ENCODE results near the gene KBTBD6.
"Not testable (repeated sequence)": the region's sequence is repeated elsewhere in the genome, so short reads cannot be mapped to it uniquely, and the experiment has no call there.

KBTBD6 gene, protein sequence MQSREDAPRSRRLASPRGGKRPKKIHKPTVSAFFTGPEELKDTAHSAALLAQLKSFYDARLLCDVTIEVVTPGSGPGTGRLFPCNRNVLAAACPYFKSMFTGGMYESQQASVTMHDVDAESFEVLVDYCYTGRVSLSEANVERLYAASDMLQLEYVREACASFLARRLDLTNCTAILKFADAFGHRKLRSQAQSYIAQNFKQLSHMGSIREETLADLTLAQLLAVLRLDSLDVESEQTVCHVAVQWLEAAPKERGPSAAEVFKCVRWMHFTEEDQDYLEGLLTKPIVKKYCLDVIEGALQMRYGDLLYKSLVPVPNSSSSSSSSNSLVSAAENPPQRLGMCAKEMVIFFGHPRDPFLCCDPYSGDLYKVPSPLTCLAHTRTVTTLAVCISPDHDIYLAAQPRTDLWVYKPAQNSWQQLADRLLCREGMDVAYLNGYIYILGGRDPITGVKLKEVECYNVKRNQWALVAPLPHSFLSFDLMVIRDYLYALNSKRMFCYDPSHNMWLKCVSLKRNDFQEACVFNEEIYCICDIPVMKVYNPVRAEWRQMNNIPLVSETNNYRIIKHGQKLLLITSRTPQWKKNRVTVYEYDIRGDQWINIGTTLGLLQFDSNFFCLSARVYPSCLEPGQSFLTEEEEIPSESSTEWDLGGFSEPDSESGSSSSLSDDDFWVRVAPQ
- 20.7 to 31.2 (median 22.2) reads per million in 3 experiments for total RNA-seq

DNA sequence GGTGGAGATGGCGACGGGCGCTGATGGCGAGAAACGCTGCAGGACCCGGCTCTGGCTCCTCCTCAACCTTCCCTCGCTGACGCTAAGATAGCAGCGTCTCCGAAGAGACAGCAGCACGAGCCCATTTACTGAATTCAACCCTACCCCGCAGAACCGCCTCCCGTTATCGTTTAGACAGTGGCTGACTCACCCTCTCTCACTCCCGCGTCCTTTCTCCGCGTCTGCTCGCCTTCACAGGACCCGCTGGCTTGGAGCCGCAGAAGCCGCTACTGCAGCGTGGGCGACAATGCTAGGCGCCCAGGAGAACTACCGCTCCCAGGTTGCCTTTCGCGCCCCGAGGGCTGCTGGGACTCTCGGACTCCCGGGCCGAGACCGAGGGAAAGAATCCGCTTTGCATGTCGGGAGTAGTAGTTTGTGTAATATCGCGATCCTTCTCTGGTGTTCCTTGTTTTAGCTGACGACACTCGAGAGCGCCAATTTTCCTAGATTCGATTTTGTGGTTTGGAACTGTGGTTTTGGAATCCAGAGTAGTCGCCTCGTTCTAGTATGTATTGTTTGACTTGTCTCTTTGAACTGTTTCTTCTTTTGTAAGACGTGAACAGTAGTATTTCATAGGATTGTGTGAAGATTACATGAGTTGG lies at the start of gene KBTBD6:
Gene KBTBD6, minus strand, starts transcription at position 291 of the 641 bp plus-strand sequence. CDS start 291 bp downstream, outside the sequence.
- DNase-seq, result peak; percentile 89

DNA sequence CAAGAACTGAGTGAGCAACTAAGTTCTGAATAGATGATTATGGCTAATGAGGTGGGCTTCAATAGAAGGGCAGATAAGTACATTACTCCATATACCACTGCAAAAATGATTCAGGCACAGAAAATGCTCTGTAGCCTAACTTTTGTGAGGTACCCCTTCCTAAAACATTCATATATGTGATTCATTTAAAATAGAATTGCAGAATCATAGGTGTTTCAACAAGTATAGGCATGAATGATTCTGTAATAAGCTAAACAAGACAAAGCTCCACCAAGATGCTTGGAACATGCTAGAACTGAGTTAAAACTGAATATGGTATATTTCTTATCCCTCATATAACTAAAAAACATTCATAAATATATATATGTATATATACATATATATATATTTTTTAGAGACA lies 49.6 kb upstream of the KBTBD6 start:
- no peak for DNase-seq

DNA sequence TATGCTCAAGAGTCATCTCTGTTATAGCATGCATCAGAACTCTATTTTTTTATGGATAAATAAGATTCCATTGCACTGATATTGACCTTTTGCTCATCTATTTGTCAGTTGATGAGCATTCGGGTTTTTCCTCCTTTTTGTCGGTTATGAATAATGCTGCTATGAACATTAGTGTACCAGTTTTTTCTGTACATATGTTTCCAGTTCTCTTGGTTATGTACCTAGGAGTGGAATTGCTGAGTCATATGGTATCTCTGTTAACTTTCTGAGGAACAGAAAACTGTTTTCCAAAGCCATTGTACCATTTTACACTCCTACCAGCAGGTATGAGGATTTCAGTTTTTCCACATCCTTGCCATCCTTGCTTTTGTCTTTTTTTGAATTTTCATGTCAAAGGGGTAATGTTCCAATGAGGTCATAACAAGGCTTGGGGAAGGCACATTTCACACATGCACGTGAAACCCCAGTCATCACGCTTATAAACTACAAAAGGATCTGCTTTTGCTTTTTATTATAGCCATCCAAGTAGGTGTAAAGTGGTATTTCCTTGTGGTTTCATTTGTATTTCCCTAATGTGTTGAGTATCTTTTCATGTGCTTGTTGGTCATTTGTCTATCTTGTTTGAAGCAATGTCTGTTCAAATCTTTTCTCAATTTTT lies 47.1 kb upstream of the KBTBD6 start:
- DNase-seq, result no peak

DNA sequence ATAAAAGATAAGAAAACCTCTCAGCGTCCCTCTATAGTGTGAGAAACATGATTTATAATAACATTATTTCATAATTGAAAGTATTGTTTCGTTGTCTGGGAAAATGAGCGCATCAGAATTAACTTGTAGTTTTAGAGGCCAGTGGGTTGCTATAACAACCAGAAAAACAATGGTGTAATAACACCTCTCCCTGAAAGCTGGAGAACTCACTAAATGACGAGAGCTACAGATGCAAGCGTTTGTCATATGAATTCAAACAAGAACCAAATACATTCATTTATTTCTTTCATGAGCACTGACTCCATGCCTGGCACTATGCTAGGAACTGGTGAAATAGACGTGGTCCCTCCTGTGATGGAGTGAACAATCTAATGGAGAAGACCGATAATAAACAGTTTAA lies 45.4 kb upstream of the KBTBD6 start:
- no peak for DNase-seq

DNA sequence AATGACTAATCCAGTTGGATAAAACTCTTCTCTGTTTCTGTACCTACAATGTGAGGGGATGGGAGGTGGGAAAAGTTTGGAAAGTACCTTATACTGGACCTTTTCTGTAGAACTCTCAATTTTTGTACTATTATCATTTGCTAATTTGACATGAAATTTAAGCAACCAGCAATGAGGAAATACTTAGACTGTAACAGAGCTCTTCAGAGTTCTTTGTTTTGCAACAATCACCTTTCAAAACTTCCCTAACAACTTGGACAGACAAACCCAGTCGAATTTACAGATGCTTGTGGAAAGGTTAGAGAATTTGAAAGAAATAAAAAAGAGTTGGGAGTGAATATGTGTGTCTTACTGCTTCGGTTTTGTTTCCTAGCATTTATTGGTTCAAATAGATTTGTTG lies 45.0 kb upstream of the KBTBD6 start:
- no peak for DNase-seq

DNA sequence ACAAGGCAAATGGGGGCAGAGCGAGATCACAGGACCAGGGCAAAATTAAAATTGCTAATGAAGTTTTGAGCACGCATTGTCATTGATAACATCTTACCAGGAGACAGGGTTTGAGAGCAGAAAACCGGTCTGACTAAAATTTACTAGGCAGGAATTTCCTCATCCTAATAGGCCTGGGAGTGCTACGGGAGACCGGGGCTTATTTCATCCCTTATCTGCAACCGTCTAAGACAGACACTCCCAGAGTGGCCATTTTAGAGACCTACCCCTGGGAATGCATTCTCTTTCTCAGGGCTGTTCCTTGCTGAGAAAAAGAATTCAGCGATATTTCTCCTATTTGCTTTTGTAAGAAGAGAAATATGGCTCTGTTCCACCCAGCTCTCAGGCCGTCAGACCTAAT lies 43.0 kb upstream of the KBTBD6 start:
- not testable (repeated sequence) for DNase-seq

DNA sequence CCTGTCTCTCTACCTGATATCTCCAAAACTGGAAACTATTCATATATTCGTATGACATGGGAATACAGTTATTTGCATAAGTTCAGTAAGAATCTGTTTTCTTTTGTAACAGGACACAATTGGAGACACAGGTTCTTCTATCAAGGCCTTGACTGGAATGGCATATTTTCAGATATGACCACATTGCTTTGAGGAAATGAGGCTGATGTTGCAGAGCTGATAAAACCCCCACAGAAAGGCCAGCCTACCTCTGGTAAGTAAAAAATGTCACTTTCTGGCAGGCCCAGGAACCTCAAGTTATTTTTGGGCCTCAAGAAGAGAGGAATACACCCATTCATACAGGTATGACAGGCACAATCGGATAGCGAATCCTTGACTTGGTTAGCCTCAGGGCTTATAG lies 29.5 kb upstream of the KBTBD6 start:
- no peak for DNase-seq

DNA sequence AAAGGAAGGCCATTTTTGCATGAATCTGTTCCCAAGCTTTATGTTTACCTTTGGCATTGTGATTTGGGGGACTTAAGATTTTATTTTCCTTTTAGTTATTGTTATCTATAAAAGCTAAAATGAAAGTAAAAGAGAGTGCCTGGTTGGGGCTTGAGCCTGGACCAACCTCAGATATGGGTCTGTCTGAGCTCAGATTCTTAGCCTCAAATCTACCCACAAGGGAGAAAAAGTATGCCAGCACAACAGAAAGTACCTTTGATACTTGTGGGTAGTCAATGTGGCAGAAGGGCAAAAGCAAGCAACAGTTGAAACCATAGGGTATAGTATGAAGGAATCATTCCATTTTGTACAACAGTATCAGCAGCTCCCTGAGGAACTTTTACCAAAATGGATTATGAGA lies 26.6 kb upstream of the KBTBD6 start:
- no peak for DNase-seq

DNA sequence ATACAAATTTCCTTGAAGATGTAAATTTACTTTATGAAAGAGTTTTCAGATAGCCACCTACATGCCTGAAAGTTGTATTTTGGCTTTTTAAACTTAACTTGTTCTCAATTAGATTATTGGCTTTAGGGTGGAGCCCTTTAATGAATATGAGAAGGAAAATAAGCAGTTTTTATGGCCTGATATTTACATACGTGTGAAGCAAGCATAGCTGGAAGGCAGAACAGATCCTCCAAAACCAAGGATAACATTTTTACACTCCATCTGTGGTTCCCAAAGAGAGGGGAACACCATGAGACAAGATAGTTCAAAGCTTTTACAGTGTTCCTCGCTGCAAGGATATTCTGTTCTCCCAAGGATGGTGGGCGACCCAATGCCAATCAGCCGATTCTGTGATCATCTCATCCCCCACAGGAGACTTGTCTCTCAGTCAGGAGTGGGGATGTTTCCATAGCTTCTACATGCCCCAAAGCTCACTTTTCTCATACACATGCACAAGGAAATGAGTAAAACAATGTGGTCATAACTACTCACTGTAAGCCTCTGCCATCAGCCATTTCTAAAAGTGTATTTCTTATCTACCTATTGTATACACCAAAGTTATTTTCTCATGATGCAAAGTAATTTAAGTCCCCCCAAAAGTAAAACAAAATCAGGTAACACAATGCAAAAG lies 24.6 kb upstream of the KBTBD6 start:
- DNase-seq, result no peak

DNA sequence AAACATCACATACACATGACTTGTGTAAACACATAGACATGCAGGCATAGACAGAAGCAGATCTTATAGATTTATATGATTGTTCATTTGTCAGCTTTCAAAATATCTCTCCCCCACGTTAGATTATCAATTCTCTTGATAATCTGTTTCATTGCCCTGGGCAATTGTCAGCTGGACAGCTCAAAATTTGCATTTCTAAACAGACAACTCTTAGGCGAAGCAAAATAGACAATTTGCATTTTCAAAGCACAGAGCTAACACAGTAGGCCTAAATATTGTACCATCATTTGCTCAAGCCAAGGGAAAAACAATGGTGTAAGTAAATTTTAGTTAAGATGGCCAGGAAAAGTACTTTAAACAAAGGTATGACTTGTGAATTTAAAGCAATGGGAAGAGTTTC lies 24.0 kb upstream of the KBTBD6 start:
- DNase-seq, result no peak

DNA sequence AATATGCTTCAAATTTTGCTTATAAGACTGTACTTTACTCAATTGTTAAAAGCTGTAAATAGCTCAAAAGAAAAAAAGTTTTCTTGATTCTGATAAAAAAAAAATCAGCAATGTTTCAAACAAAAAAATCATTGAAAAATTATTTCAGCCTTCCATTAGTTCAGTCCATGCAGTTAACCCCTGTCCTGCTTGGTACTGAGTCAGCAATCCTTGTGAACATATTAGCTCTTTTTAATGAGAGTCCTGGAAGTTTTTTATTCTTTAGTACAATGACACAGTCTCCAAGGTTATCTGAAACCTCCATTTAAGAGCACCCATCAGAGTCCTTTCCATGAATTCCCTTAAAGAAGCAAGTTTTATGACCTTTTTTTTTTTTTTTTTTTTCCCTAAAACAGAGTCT lies 21.4 kb upstream of the KBTBD6 start:
- no peak for DNase-seq

DNA sequence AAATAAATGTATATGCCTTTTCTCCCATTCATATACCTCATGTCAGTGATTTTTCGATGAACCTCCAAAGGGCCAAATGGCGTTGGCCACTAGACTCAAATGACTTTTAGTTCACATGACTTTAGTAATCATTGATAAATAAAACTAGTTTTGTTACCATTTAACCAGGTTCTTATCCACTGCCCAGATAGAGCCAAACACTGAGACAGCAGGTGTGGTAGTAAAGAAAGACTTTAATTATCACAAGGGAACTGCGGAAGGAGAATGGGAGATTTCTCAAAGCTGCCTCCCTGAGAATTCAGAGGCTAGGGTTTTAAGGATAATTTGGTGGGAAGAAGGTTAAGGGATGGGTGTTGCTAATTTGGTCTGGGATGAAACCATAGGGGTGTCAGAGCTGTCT lies 19.4 kb upstream of the KBTBD6 start:
- no peak for DNase-seq

DNA sequence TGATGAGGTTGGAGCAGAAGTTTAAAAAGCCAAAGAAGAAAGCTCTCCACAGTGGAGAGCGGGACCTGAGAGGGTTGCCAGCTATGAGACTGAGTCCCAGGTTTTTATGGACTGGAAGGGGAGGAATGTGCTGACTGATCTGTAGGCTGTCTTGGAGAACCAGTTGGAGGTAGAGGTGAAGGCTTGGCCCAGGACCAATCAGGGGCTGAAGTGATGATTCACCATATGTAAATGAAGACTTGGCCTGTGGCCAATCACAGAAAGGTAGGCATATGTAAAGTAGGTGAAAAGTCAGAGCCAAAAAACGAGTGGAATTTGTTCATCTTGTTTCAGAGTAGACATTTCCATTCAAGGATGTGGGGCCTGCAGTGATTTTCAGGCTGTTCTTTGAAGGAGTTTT lies 17.5 kb upstream of the KBTBD6 start:
- DNase-seq, result no peak

DNA sequence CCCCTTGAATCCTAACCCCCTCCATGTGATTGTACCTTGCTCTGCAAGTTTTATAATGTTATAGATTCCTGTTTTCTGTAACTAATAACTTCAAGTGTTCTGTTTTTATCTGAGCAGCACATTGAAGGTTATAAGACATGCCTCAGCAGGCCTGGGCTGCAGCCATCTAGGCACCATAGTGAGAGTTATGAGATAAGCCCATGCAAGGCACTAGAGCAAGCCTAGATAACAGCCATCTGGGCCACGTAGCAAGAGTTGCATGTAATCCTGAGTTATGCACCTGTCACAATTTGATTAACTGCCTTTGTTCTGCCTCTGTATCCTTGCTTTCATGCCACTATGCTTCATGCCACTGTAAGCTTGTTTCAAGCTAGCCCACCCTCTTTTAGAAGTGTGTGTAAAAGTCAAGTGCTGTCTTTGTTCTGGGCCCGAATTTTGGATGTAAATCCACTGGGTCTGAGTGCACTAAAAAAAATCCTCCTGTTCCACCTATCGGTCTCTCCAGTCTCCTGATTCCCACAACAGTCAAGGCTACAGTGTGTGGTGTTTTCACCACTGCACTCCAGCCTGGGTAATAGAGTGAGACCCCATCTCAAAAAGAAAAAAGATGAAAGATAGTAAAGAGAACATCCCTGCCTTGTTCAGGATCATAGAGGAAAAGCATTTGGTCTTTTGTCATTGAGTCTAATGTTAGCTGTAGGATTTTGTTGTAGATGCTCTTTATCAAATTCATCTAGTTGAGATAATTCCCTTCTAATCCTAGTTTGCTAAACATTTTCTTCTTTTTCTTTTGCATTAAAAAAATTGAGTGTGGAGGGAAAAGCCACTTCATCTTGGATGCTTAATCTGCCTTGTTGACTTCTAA lies 16.0 kb upstream of the KBTBD6 start:
- DNase-seq, result no peak

DNA sequence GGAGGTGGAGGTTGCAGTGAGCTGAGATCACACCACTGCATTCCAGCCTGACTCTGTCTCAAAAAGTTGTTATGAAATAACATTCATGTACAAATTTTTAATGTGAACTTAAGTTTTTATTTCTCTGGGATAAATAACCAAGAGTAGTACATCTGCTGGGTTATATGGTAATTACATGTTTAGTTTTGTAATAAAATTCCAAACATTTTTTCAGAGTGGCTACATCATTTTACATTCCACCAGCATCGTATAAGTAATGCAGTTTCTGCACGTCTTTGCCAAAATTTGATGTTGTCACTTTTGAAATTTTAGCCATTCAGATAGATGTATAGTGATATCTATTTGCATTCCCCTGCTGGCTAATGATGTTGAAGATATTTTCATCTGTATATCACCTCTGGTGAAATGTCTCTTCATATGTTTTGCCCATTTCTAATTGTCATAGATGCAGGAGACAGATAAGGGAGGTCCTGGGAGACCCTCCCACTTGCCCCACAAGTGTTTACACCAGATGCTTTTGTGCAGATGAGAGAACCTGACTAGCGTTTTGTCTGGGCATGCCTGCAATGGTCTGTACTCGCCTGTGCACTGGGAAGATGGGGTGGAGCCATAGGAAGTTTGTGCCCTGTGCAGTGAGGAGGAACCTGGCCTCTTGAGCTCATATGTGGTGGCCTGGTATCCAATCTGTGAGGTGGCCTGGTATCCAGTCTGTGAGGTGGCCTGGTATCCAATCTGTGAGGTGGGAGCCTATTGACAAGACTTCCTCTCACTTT lies 12.7 kb upstream of the KBTBD6 start:
- no peak for DNase-seq

DNA sequence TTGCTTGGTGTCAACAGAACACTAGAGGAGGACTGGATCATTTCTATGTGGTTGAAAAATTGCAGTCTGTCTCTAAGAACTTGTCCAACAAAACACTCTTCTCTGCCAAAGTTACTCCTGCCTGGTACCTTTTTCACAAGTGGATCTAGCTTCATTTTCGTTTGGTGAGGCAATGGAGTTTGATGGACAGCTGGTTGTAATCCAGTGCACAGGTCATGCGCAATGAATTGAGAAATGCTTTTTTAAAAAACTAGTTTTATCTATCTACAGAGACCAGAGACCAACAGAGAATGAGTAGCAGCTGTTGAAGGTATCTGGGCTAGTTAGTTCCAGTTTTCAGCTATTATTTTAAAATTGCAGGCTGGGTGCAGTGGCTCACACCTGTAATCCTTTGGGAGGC lies 12.0 kb upstream of the KBTBD6 start:
- DNase-seq, result no peak

DNA sequence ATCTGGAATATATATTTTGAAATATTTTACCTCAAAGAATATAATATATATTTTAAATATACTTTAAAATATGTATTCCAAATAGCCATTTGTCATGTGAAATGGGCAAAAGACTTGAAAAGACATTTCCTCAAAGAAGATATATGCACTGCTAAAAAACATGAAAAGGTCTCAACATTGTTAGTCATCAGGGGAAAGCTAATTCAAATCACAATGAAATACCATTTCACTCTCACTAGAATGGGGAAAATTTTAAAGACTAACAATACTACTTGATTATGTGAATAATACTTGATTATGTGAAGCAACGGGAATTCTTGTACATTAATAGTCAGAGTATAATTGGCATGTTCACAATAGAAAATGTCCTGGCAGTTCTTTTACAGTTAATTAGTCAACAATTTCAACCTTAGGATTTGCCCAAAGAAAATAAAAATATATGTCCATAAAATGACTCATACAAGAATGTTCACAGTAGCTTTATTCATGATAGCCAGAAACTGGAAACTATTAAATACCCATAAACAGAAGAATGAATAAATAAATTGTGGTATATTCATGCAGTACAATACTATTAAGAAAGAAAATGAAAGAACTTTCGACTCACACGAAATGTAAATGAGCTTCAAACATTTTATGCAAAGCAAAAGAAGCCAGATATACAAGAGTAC lies 6.8 kb upstream of the KBTBD6 start:
- no peak for DNase-seq

DNA sequence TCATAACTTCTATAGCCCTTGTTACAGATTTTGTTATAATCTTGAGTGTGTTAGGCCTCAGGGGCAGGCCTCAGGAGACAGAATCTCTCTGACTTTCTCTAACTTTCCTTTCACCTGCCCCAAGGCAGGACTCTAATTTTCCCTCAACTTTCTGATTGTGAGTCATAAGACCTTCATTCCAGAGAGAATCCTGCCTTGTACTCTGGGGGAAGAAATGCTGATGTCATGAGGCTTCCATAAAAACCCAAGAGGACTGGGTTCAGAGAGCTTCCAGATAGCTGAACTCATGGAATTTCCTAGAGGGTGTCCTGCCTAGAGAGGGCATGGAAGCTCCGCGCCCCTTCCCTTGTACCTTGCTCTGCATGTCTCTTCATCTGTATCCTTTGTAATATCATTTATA lies 5.3 kb upstream of the KBTBD6 start:
- no peak for DNase-seq

DNA sequence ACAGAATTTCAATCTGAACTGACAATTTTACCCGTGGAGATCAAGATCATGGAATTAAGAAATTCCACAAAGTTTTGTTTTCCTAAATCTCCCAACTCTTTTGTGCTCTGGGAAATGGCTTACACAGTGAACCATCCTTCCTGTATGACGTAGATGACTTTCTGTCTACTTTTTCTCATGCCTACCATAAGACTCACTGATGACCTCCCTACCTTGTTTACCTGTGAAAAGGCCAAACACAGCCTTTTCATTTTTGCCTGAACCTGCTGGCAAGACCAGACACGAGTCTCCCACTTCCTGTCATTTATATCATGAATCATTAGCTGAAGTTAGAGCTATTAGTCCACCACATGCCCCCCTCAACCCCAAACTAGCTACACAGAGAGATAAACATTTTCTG lies 4.6 kb upstream of the KBTBD6 start:
- DNase-seq, result no peak

DNA sequence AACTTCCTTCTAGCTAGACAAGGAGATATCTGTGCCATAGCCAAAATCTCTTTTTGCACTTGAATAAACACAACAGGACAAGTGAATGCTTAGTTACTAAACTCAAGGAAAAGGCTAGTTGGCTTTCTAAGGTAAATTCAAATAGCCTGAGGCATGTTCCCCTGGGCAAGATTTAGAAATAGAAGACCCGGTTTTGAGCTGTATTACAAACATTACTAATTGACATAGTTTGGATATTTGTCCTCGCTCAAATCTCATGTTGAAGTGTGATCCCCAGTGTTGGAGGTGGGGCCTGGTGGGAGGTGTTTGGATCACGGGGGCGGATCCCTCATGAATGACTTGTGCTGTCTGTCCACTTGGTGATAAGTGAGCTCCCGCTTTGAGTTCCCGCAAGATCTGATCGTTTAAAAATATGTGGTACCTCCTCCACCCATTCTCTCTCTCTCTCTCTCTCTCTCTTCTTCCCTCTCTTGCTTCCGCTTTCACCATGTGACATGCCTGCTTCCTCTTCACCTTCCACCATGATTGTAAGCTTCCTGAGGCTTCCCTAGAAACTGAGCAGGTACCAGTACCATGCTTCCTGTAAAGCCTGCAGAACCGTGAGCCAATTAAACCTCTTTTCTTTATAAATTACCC lies 3.9 kb upstream of the KBTBD6 start:
- no peak for DNase-seq

Measured in central memory CD4-positive, alpha-beta T cell (primary cell).